Duodenal mucosa (tissue), 2 donors: ENCODE results near the gene SMAP1.

Experiments used
- H3K27ac ChIP-seq: one replicate; pipeline ENCODE4 v1.7.0; 2013; ENCODE audit warnings: low read depth, low read length
- H3K27me3 ChIP-seq, 2 donors: one replicate each; pipeline ENCODE4 v1.7.0; 2013; ENCODE audit warnings: low read length in 2 of 2, control low read depth in 1 of 2; ENCODE audit not compliant: insufficient read depth in 2 of 2, control insufficient read depth in 1 of 2
- H3K36me3 ChIP-seq, 2 donors: one replicate each; pipeline ENCODE4 v1.7.0; 2013; ENCODE audit warnings: low read length in 2 of 2, control low read depth in 1 of 2; ENCODE audit not compliant: insufficient read depth in 2 of 2, control insufficient read depth in 1 of 2
- H3K4me1 ChIP-seq, 2 donors: one replicate each; pipeline ENCODE4 v1.7.0; 2013; ENCODE audit warnings: low read length in 2 of 2, control low read depth in 1 of 2; ENCODE audit not compliant: insufficient read depth in 2 of 2, control insufficient read depth in 1 of 2
- H3K4me3 ChIP-seq, 2 donors: one replicate each; pipeline ENCODE4 v1.7.0; 2013; ENCODE audit warnings: low read length in 2 of 2, low read depth in 1 of 2
- H3K9ac ChIP-seq, 2 donors: one replicate each; pipeline ENCODE4 v1.7.0; 2013; ENCODE audit warnings: low read length in 2 of 2, low read depth in 1 of 2
- H3K9me3 ChIP-seq, 2 donors: one replicate each; pipeline ENCODE4 v1.7.0; 2013; ENCODE audit warnings: low read length in 2 of 2, control low read depth in 1 of 2; ENCODE audit not compliant: control insufficient read depth in 1 of 2

Gene SMAP1

DNA sequence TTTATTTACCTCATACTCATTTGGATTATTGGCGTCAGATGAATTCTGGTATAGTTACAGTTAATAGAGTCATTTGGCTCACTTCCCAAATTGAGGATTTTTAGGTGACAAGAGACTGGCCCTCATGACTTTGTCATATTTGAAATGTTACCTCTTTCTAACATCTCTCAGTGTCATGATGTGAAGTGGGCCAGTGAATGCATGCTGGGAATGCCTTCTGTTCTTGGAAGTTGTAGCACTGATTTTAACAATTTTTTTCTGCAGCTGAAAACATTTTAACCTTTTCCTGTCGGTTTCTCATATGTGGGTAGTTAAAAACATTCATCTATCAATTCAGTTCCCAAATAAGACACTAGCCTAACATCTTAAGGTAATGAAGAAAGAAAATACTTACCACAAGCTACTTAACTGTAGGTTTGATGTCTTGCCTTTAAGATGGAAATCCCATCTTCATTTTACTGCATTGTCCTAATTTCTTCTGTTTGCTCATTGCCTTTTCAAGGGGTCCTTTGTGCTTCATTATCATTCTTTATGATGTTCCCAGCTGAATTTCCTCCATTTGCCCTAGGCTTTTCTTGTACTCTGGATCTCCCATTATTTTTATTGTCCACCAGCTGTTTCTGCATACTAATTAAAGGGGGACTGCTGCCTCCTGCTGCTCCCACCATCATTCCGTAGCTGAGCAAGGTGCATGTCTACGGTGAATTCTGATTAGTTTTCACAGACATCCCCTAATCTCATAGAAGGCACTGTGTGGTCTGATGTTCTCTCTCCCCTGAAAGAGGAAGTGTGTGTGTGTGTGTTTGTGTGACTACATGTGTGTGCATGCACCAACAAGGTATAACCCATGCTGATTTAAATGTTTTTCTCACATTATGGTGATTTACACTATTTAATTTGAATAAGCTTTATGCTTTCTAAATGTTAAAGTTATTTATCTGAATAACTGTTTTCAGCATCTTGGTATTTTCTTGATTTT lies 179.7 kb downstream of the SMAP1 start:
- Histone ChIP-seq H3K4me3 (no peak overlapping the region), H3K36me3 (peaks cover 0 to under 1% of the 10 kb centered on the region in 2 donors), H3K27me3 (no peaks in the 10 kb centered on the region), H3K27ac (no peak overlapping the region), H3K9ac (no peak overlapping the region), H3K4me1 (peaks cover 0 to 6% of the 10 kb centered on the region in 2 donors), H3K9me3 (no peaks in the 10 kb centered on the region)

DNA sequence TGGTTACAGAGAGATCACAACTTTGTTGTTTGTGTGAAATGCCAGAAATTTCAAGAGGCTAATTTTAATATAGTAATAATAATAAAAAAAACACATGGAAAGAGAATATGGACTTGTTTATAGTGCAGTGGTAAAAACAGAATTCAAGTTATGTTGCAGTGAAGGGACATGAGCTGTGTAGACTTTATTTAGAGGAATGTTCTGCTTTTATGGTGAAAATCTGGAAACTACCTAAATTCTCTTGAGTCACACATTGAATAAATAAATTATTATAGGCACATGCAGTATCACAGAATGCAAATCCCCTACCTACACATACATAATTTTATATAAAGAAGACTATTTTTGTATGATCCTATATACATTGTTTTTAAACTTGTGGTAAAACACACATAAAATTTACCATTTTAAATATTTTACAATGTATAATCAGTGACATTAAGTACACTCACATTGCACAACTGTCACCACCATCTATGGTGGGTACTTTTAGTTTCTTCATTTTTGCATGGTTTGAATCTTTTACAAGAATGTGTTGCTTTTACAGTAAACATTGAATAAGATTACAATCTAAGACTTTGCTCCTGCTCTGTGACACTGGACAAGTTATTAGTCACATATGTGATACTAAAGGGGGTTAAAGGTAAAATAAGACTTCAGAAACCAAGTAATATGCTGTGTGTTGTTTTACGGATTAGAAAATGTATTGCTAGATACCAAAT lies 181.8 kb downstream of the SMAP1 start:
- no peaks in the 10 kb centered on the region for H3K9me3 ChIP-seq
- H3K4me3 ChIP-seq, result no peak overlapping the region
- no peak overlapping the region for H3K9ac ChIP-seq
- no peaks in the 10 kb centered on the region for H3K27me3 ChIP-seq
- no peak overlapping the region for H3K27ac ChIP-seq
- H3K36me3 ChIP-seq, result peaks cover 3 to 12% of the 10 kb centered on the region in 2 donors
- H3K4me1 ChIP-seq, result peaks cover 0 to 6% of the 10 kb centered on the region in 2 donors

DNA sequence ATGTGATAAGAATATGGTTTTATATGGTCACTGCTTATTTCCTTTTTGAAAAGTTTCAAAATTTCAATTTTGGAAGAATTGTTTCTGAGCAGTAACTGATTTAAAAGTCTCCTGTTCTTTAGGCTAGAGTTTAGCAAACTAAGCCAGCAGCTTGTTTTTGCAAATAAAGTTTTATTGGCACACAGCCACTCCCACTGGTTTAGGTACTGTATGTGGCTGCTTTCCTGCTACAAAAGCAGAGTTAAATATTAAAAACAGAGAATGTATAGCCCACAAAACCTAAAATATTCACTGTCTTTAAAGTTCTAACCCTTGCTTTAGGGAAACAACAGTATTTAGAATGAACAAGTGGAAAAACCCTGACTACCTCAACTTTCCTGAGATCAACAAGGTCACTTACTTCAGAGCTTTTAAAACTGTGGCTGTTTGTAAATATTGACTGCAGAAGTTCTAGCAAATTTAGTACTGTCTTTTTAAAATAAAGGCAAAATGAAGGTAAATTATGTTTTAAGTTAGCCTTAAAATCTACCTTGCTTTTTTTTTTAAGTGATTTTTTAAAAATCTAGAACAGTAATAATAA lies 185.1 kb downstream of the SMAP1 start:
- H3K27me3 ChIP-seq, result no peaks in the 10 kb centered on the region
- peaks cover 3 to 12% of the 10 kb centered on the region in 2 donors for H3K36me3 ChIP-seq
- H3K4me1 ChIP-seq, result peaks cover 0 to 6% of the 10 kb centered on the region in 2 donors
- no peak overlapping the region for H3K27ac ChIP-seq
- no peaks in the 10 kb centered on the region for H3K9me3 ChIP-seq
- no peak overlapping the region for H3K9ac ChIP-seq
- H3K4me3 ChIP-seq, result no peak overlapping the region

DNA sequence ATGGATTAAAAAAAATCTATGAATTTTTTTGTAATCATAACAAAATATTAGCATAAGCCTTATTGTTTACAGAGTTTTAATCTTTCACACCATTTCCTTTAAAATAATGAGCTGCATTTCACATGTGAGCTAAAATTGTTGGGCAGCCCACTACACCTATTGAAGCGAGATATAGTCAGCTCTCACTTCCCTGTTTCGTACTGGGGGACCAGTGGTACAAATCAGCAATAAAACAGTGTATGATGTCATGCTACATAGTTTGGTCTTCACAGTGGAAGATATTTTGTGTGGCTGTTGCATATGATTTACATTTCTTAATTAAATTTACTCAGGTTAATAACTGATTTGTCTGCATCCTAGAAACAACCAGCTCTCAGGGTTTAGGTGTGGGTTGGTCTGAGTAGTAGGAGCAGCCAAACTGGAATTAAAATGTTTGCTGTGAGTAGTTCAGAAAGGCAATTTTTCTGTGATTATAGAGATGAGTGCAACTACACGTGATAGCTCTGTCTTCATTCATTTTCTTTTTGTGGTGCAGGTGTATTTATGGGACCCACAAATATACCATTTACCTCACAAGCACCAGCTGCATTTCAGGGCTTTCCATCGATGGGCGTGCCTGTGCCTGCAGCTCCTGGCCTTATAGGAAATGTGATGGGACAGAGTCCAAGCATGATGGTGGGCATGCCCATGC lies 189.8 kb downstream of the SMAP1 start:
- H3K36me3 ChIP-seq, result peaks cover 17 to 32% of the 10 kb centered on the region in 2 donors

DNA sequence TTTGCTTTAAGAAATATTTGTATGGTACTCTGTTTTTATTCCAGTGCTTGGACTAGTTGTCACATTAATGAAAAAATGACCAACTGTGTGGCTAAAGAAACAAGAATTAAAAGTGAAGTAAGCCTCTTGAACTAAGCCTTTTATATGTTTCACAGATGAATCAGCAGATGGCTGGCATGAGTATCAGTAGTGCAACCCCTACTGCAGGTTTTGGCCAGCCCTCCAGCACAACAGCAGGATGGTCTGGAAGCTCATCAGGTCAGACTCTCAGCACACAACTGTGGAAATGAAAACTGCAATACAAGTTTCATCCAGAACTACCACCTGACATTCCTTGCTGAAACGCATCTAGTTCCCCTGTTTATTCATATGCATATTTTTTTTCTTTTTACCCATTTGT lies 192.4 kb downstream of the SMAP1 start:
- no peak overlapping the region for H3K9ac ChIP-seq
- no peak overlapping the region for H3K27ac ChIP-seq
- no peaks in the 10 kb centered on the region for H3K27me3 ChIP-seq
- peaks cover 14 to 22% of the 10 kb centered on the region in 2 donors for H3K36me3 ChIP-seq
- no peaks in the 10 kb centered on the region for H3K9me3 ChIP-seq
- no peaks in the 10 kb centered on the region for H3K4me1 ChIP-seq
- no peak overlapping the region for H3K4me3 ChIP-seq

More for the DNA sequence above, 189.8 kb downstream of the SMAP1 start:
- Histone ChIP-seq H3K9ac (no peak overlapping the region), H3K4me1 (no peaks in the 10 kb centered on the region), H3K9me3 (no peaks in the 10 kb centered on the region), H3K27me3 (no peaks in the 10 kb centered on the region), H3K4me3 (no peak overlapping the region), H3K27ac (no peak overlapping the region)

DNA sequence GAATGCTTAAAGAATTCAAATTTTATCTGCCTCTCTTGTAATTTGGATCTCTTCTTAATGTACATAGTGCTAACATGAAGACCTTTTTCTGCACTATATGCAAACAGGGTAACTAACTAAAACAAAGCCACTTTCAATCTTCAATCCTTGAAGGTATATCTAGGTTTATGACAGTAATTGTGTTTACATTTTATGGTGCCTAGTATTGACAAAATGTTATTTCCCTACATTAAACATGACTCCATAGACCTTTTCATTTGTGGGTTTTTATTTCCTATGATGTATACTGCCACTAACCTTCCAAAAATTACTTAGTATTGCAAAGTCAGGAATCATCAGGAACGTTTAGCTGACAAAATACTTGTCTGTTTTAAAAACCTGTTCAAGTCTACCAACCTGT lies 193.2 kb downstream of the SMAP1 start:
- Histone ChIP-seq H3K36me3 (peaks cover 14 to 22% of the 10 kb centered on the region in 2 donors), H3K9ac (no peak overlapping the region), H3K27me3 (no peaks in the 10 kb centered on the region), H3K27ac (no peak overlapping the region), H3K4me3 (no peak overlapping the region), H3K4me1 (no peaks in the 10 kb centered on the region), H3K9me3 (no peaks in the 10 kb centered on the region)

DNA sequence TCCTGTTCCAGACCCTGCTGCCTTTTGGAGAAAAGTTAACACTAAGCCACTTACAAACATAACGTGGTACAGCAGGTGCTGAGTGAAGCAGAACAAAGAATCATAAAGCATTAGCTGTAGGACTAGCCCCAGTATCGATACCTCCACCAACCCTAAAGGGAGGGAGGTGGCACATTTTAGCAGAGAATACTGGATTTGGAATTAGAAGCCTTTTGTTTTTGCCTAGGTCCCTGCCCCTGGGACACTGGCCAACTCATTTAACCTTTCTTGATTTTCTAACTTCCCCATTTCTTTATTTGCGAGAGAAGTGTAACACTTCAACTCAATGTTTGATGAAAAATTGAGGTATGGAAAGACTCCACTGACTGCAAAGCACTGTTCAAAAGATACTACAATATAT lies 195.7 kb downstream of the SMAP1 start:
- H3K27ac ChIP-seq, result no peak overlapping the region
- no peak overlapping the region for H3K9ac ChIP-seq
- H3K27me3 ChIP-seq, result no peaks in the 10 kb centered on the region
- H3K9me3 ChIP-seq, result no peaks in the 10 kb centered on the region
- peaks cover 14 to 17% of the 10 kb centered on the region in 2 donors for H3K36me3 ChIP-seq
- no peaks in the 10 kb centered on the region for H3K4me1 ChIP-seq
- H3K4me3 ChIP-seq, result no peak overlapping the region

DNA sequence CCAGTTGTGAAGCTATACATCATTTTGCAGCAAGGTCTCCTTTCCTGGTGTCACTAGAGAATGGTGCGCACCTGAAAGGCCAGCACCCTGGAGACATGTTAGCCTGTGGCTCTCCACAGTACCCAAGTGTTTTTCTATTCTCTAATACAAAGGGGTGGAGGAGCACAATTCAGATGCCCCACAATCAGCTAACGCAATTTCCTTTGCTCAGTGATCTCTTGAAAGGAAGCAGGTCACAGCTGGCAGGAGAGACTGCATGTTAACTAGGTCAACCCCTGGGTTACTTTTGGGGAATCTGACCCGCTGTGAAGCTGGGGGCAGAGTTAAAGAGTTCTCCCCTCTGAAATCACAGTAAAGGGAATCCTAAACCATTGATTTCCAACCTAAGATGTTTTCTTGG lies 196.7 kb downstream of the SMAP1 start:
- H3K27me3 ChIP-seq, result no peaks in the 10 kb centered on the region
- H3K4me1 ChIP-seq, result no peaks in the 10 kb centered on the region
- no peak overlapping the region for H3K27ac ChIP-seq
- peaks cover 7 to 9% of the 10 kb centered on the region in 2 donors for H3K36me3 ChIP-seq
- no peaks in the 10 kb centered on the region for H3K9me3 ChIP-seq
- no peak overlapping the region for H3K9ac ChIP-seq
- H3K4me3 ChIP-seq, result no peak overlapping the region

DNA sequence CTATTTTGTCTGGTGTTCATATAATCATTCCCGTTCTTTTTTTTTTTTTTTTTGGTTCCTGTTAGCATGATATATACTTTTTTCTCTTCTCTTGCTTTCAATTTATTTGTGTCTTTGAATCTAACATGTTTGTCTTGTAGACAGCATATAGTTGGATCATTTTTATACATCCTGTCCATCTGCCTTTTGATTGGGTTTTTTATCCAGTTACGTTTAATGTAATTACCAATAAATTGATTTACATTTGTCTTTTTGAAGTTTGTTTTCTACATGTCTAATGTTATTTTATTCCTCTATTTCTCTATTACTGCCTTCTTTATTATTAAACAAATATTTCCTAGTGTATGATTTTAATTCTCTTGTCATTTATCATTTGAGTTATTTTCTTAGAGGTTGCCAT lies 204.8 kb downstream of the SMAP1 start:
- no peak overlapping the region for H3K4me3 ChIP-seq
- peaks cover 0 to 16% of the 10 kb centered on the region in 2 donors for H3K9me3 ChIP-seq
- H3K4me1 ChIP-seq, result no peaks in the 10 kb centered on the region
- H3K36me3 ChIP-seq, result no peaks in the 10 kb centered on the region
- no peaks in the 10 kb centered on the region for H3K27me3 ChIP-seq
- no peak overlapping the region for H3K27ac ChIP-seq
- H3K9ac ChIP-seq, result no peak overlapping the region
